ENCODE measurements around the gene AXL. TPM values are rescaled to one million over a fixed set of nuclear protein-coding genes. Genes with fewer than 3 reads are reported as not detected.
A peak's percentile ranks its signal among the peaks of the same experiment; 100 is the strongest.

Gene AXL
- total and polyA plus RNA-seq, 2 of the 13 experiments (the other 11 are each of a cell fraction or from before 2014, with no cell fraction given): 0.71 to 5.9 TPM

DNA sequence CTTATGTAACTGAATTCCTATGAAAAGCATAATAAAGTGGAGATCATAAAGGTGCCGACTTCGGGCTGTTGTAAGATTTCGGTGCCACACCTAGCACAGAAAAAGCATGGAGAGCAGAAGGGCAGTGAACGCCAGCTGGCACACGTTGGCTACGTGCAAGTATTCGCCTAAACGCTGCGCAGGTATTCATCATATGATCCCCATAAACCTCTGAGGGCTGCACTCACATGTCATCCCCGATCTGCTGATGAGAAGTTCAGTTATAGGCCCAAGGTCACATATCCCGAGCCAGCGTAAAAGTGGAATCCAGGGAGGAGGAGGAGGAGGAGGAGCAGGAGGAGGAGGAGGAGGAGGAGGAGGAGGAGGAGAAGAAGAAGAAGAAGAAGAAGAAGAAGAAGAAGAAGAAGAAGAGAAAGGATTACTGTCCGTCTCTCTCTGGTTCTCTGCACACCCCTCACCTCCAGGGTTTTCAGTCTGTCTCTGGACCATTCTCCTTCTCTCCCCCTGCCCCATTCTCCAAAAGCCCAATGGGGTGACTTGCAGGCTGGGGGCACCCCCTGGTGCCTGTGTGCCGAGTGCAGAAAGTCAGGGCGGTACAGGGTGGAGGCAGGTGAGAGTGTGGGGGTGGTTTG lies 44.6 kb upstream of the AXL start:
- WGBS (ENCODE audit: low lambda C conversion rate): 79% methylated on average over 15 of the region's 15 CpGs
- no peaks in the 10 kb centered on the region for H3K79me2 ChIP-seq (ENCODE audit: insufficient read depth, low read length)
- no peak for ATAC-seq
- peak overlapping the region in 2 of 3 experiments; percentile 11 to 31; a peak in 4 of 6 replicates for H3K4me3 ChIP-seq (replicated peaks in 1 of 3; ENCODE audit: insufficient read depth in 1 of 3, low read depth in 2 of 3, low read length in 3 of 3)
- CTCF ChIA-PET (ENCODE audit: low intra/inter-chr PET ratio, low total read pairs): no interaction called here
- BruUV-seq (replicated peaks): no TSS peak
- intact Hi-C loops (cut with micrococcal nuclease; ENCODE audit: unreplicated experiment) (no loop called here), in situ Hi-C loops (cut with HindIII; ENCODE audit: extremely low pct_ligation_motif_present, low pct_unique_long_range_greater_than_20kb) (no loop called here)
- H3K9ac ChIP-seq (ENCODE audit: insufficient read depth, low read depth, low read length): no peak overlapping the region
- H2AFZ ChIP-seq (ENCODE audit: low read length): no peak overlapping the region
- peak overlapping the region; percentile 80 for H3K4me2 ChIP-seq (ENCODE audit: low read depth, low read length)
- H3K27me3 ChIP-seq (ENCODE audit: control insufficient read depth in 1 of 2, insufficient read depth in 2 of 2, low read length in 2 of 2): no peaks in the 10 kb centered on the region
- H3K4me1 ChIP-seq (ENCODE audit: insufficient read depth, low read length): peaks cover 64% of the 10 kb centered on the region
- no peaks in the 10 kb centered on the region for H4K20me1 ChIP-seq (ENCODE audit: insufficient read depth, low read length)
- FAIRE-seq: no peak
- POLR2A ChIA-PET: interaction anchor here (2.3 kb wide), 1 partner anchor 52 kb away, joined by 6 read pairs; no protein-coding TSS in a partner anchor
- DNase-seq (ENCODE audit: low spot score): no peak
- H3K9me3 ChIP-seq (ENCODE audit: low read length): no peaks in the 10 kb centered on the region
- no peak overlapping the region for H3K27ac ChIP-seq (ENCODE audit: extremely low read length, insufficient read depth, low read length)
- no peaks in the 10 kb centered on the region for H3K36me3 ChIP-seq (replicated peaks in 1 of 2; ENCODE audit: control insufficient read depth in 1 of 2, insufficient read depth in 2 of 2, low read length in 2 of 2)
- TF ChIP-seq NR2F6 (IDR thresholded peaks at IDR 0.05): no peak
- TF ChIP-seq NR2F6 (CRISPR knock-in tag; IDR thresholded peaks at IDR 0.05): no peak
- no peak for TF ChIP-seq SP2 (CRISPR knock-in tag; IDR thresholded peaks at IDR 0.05)
- no peak for TF ChIP-seq PCBP2 (optimal IDR thresholded peaks at IDR 0.05; ENCODE audit: low read depth, low read length, poor library complexity, severe bottlenecking)
- no peak for TF ChIP-seq JUNB (CRISPR knock-in tag; IDR thresholded peaks at IDR 0.05; ENCODE audit: borderline replicate concordance)
- TF ChIP-seq AHDC1 (CRISPR knock-in tag; IDR thresholded peaks at IDR 0.05; ENCODE audit: borderline replicate concordance): no peak
- TF ChIP-seq, protein P1, sequence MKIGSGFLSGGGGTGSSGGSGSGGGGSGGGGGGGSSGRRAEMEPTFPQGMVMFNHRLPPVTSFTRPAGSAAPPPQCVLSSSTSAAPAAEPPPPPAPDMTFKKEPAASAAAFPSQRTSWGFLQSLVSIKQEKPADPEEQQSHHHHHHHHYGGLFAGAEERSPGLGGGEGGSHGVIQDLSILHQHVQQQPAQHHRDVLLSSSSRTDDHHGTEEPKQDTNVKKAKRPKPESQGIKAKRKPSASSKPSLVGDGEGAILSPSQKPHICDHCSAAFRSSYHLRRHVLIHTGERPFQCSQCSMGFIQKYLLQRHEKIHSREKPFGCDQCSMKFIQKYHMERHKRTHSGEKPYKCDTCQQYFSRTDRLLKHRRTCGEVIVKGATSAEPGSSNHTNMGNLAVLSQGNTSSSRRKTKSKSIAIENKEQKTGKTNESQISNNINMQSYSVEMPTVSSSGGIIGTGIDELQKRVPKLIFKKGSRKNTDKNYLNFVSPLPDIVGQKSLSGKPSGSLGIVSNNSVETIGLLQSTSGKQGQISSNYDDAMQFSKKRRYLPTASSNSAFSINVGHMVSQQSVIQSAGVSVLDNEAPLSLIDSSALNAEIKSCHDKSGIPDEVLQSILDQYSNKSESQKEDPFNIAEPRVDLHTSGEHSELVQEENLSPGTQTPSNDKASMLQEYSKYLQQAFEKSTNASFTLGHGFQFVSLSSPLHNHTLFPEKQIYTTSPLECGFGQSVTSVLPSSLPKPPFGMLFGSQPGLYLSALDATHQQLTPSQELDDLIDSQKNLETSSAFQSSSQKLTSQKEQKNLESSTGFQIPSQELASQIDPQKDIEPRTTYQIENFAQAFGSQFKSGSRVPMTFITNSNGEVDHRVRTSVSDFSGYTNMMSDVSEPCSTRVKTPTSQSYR (CRISPR knock-in tag; IDR thresholded peaks at IDR 0.05; ENCODE audit: borderline replicate concordance): no peak
- no peak for TF ChIP-seq PHF20 (CRISPR knock-in tag; IDR thresholded peaks at IDR 0.05)
- TF ChIP-seq CHD2 (IDR thresholded peaks at IDR 0.05; ENCODE audit: low read depth, low read length): no peak
- TF ChIP-seq, protein P2, sequence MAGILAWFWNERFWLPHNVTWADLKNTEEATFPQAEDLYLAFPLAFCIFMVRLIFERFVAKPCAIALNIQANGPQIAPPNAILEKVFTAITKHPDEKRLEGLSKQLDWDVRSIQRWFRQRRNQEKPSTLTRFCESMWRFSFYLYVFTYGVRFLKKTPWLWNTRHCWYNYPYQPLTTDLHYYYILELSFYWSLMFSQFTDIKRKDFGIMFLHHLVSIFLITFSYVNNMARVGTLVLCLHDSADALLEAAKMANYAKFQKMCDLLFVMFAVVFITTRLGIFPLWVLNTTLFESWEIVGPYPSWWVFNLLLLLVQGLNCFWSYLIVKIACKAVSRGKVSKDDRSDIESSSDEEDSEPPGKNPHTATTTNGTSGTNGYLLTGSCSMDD (CRISPR knock-in tag; IDR thresholded peaks at IDR 0.05): no peak
- TF ChIP-seq, protein P3, sequence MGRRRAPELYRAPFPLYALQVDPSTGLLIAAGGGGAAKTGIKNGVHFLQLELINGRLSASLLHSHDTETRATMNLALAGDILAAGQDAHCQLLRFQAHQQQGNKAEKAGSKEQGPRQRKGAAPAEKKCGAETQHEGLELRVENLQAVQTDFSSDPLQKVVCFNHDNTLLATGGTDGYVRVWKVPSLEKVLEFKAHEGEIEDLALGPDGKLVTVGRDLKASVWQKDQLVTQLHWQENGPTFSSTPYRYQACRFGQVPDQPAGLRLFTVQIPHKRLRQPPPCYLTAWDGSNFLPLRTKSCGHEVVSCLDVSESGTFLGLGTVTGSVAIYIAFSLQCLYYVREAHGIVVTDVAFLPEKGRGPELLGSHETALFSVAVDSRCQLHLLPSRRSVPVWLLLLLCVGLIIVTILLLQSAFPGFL (CRISPR knock-in tag; IDR thresholded peaks at IDR 0.05): no peak

Measured in HepG2 (cell line).